ENCODE measurements around the gene ADGRD1.

ADGRD1 gene

GRCh38 chr12:130967636-130968035 is 13.9 kb downstream of the ADGRD1 start:
- DNase-seq: no peak

- no peak for DNase-seq
Observed at GRCh38 chr12:130968611-130969010, 14.9 kb downstream of the ADGRD1 start.

DNA sequence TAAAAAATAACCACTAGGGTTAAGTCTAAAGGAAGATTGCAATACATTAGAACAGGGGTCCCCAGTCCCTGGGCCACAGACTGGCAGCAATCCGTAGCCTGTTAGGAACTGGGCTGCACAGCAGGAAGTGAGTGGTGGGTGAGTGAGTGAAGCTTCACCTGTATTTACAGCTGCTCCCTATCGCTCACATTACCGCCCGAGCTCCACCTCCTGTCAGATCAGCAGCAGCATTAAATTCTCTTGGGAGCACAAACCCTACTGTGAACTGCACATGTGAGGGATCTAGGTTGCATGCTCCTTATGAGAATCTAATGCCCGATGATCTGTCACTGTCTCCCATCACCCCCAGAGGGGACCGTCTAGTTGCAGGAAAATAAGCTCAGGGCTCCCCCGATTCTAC is 15.5 kb downstream of the ADGRD1 start:
- no peak for DNase-seq

DNA sequence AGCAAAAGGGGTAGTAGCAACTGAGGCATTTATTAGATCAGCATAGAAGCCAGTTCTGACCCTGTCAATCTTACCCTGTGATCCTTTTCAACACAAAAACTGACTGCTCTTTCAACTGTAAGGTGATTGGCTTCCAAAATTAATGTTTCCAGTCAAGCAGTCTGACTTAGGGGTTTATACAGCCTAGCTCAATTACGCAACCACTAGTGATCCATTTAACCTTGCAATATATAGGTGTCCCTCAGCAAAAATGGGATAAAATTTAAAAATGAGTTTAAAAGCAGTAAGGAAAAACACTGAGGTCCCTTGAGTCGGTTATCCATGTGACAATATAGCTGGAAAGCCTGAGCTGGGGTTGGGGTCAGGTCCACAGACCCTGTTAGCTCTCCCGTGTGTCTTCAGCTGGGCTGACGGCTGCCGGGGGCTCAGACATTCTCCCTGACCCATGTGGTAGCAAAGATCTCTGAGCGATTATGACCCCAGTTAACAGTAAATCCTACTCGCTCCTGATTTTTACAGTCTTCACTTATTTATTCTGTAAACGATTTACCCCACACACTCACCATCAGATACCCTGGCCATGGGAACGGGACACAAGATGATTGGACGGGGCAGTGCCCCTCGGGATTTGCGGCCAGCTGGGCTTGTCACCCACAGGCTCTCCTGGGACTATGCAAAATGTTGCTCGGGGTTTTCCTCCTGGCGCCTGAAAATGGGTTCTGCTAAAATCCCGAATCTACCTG is 16.6 kb downstream of the ADGRD1 start:
- no peak for DNase-seq

GRCh38 chr12:130970908-130971233 is 17.2 kb downstream of the ADGRD1 start:
- DNase-seq: no peak

- no peak for DNase-seq
Observed at GRCh38 chr12:130971925-130972585, 18.3 kb downstream of the ADGRD1 start.

GRCh38 chr12:130972586-130972950 is 18.9 kb downstream of the ADGRD1 start:
- no peak for DNase-seq

- no peak for DNase-seq
Observed at GRCh38 chr12:130973109-130973508, 19.4 kb downstream of the ADGRD1 start.

DNA sequence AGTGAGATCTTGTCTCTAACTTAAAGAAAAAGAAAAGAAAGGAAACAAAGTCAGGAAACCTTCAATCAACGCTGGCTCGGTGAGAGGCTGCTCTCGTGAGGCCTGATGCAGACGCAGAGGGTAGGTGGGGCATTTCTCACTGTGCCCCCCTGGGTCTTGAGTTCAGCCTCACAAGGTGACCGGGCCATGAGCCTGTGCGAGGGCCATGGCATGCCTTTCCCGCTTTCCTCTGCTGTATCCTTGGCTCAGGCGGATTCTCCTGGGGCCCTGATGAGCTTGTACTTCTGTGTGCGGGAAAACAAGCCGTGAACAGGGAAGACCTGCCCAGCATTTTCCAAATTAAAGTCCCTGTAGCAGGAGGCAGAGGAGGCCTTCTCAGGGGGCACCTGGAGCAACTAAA is 20.2 kb downstream of the ADGRD1 start:
- no peak for DNase-seq

DNA sequence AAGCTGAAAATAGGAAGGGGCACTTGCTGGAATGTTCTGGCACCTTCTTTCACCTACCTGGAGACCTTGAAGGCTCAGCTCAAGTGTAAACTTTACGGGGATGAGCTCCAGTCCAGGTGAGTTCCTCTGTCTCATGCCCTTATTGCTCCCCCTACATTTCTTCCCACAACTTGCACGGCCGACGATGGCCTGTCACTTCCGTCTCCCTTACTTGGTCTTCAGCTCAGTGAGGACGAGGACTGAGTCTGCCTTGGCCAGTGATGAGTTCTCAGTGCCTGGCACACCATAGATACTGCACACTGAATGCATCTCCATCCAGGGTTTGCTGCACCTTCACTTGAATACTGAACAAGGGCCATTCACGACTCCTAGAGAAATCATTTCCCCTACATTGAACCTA is 21.4 kb downstream of the ADGRD1 start:
- no peak for DNase-seq

- DNase-seq: no peak
Observed at GRCh38 chr12:130976171-130976720, 22.5 kb downstream of the ADGRD1 start.

GRCh38 chr12:130977046-130977742 is 23.5 kb downstream of the ADGRD1 start:
- DNase-seq: no peak

DNA sequence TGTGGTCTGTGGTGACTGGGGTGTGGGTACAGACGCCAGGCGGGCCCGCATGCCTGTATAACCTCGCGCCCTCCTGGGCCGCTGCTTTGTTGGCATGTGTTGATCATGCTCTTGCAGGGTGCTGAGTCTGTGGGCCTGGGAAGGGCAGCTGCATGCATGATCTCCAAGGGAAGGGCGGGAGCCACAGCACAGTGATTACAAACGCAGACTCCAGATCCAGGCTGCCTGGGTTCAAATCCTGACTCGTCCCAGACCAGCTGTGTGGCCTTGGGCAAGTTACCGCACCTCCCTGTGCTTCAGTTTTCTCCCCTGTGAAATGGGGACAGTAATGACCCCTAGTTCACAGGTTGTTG is 24.0 kb downstream of the ADGRD1 start:
- no peak for DNase-seq

GRCh38 chr12:130978785-130979184 is 25.1 kb downstream of the ADGRD1 start:
- no peak for DNase-seq

DNA sequence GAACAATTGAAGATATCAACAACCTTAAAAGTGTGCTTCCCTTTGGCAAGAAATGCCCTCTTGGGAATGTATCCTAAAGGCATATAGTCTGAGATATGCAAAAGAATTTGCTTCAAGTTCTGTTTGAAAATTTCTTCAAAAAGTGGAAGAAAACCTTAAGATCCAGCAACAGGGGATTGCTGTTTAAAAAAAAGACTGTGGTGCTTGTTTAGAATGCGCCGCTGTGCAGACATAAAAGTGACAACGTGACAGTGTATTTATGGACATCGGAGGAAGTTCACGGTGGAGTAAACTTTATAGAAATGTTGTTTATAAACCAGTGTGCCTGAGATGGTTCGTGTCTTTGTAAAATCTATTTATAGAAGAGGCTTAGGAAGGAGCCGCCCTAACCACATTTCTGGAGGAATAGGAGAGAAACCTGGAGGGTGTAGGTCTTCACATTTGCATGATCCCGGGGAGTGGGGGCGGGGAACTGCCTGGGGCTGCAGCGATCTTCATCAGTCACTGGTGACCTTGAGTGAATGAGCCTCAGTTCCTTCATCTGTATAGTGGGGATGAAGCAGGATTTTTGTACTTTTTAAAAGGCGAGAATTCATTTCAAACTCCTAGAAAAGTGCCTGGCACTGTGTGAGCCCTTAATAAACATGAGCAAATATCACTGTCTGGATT is 27.5 kb downstream of the ADGRD1 start:
- DNase-seq: no peak

- DNase-seq: no peak
Observed at GRCh38 chr12:130981911-130982310, 28.2 kb downstream of the ADGRD1 start.

GRCh38 chr12:130982565-130983225 is 29.0 kb downstream of the ADGRD1 start:
- DNase-seq: no peak

DNA sequence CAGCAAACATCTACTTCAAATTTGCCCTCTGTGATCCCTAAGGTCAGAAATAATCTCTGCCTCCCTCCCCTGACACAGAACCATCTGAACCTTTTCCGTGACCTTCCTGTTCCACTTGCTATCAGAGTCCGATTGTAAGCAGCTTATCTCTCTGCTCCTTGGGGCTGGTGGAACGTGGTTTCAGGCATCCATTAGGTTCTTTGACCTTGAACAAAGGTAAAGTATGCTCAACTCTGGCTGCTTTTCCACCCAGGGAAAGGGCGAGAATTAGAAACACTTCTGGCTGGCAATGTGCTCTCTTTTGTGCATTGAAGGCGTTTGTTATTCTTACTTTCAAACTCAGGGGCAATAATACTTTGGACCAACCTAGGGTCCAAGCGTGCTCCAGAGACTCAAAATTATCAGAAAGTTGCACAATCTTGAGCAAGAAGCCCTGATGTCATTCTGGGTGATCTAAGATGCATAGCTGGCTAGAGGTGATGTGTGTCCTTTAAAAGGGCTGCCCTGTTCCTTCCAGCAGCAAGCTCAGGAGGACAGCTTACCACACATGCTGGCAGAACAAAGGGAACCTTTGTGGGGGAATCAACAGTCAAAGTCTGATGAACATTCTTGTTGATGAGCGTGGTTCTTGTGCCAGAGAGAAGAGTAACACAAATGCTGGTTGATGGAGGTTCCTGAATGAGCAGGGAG is 29.8 kb downstream of the ADGRD1 start:
- DNase-seq: no peak

DNA sequence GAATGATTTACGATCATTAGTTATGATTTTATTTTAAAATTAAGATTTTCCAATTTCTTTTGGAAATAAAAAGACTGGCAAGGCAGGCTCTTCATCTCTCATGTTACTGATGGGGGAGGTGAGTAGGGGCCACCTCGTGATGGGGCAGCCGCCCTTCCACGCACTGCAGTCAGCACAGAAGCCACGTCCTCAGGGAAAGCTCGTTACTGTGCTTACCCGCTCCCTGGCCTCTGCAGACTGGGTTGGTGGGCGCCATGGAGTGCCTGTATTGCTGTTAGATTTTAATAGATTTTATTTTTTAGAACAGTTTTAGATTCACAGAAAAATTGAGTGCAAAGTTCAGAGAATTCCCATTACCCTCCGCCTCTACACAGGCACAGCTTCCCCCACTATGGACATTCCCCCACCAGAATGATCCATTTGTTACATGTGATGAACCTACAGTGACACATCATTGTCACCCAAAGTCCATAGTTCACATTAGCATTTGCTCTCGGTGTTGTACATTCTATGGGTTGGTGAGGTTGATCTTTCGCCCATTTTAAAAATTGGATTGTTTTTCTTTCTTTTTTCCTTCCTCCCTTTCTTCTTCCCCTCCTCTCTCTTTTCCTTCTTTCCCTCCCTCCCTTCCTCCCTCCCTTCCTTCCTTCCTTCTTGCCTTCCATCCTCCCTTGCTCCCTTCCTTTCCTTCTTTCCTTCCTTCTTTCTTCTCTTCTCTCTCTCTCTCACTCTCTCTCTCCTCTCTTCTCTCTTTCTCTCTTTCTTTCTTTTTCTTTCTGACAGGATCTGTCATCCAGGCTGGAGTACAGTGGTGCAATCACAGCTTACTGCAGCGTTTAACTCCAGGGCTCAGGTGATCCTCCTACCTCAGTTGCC is 30.7 kb downstream of the ADGRD1 start:
- no peak for DNase-seq

- no peak for DNase-seq
Observed at GRCh38 chr12:130987151-130987931, 33.6 kb downstream of the ADGRD1 start.

GRCh38 chr12:130988261-130988660 is 34.6 kb downstream of the ADGRD1 start:
- DNase-seq: no peak

Data from DMS153 (cell line).